Osteoblast (primary cell): Measurements from ENCODE around the gene GLT8D1. TPM values are rescaled to one million over a fixed set of nuclear protein-coding genes. Genes with fewer than 3 reads are reported as not detected.
"Not testable (repeated sequence)": the region's sequence is repeated elsewhere in the genome, so short reads cannot be mapped to it uniquely, and the experiment has no call there.

Experiments used
- DNase-seq: peaks from one replicate; pipeline ENCODE4 v3.0.0; 2011; ENCODE audit warnings: low spot score, mixed read lengths; ENCODE audit not compliant: insufficient read length; ENCODE audit errors: missing footprints
- H2AFZ ChIP-seq: 2 replicates; pipeline ENCODE4 v1.6.0; 2011; ENCODE audit warnings: mild to moderate bottlenecking, low read length
- H3K27ac ChIP-seq: 2 replicates; pipeline ENCODE4 v1.5.1; 2011; ENCODE audit warnings: mild to moderate bottlenecking, low read depth, low read length, moderate library complexity
- H3K27me3 ChIP-seq: 2 replicates; pipeline ENCODE4 v1.6.0; 2012; ENCODE audit warnings: mild to moderate bottlenecking, control low read depth, inconsistent platforms, low read length, moderate library complexity; ENCODE audit not compliant: insufficient read depth
- H3K36me3 ChIP-seq: 2 replicates; pipeline ENCODE4 v1.5.1; 2011; ENCODE audit warnings: mild to moderate bottlenecking, low read length, control low read depth, moderate library complexity; ENCODE audit not compliant: insufficient read depth
- H3K4me1 ChIP-seq: 2 replicates; pipeline ENCODE4 v1.5.1; 2011; ENCODE audit warnings: mild to moderate bottlenecking, low read length, control low read depth, moderate library complexity; ENCODE audit not compliant: insufficient read depth
- H3K4me2 ChIP-seq: 2 replicates; pipeline ENCODE4 v1.6.0; 2011; ENCODE audit warnings: mild to moderate bottlenecking, low read length; ENCODE audit not compliant: insufficient read depth
- H3K4me3 ChIP-seq: fragments of 200-600 bp; sonication (generic); 3 replicates; pipeline ENCODE4 v1.5.1; 2012; ENCODE audit warnings: mild to moderate bottlenecking, low read length, inconsistent platforms; ENCODE audit not compliant: insufficient read depth
- H3K79me2 ChIP-seq: 2 replicates; pipeline ENCODE4 v1.6.0; 2012; ENCODE audit warnings: mild to moderate bottlenecking, low read length, control low read depth, inconsistent platforms; ENCODE audit not compliant: insufficient read depth
- H3K9me3 ChIP-seq: 2 replicates; pipeline ENCODE4 v1.5.1; 2011; ENCODE audit warnings: low read depth, low read length, control low read depth
- H4K20me1 ChIP-seq: 2 replicates; pipeline ENCODE4 v1.6.0; 2012; ENCODE audit warnings: mild to moderate bottlenecking, low read length, control low read depth; ENCODE audit not compliant: insufficient read depth
- CTCF ChIP-seq: IDR thresholded peaks from 2 replicates; pipeline ENCODE4 v1.5.1; 2011; ENCODE audit warnings: mild to moderate bottlenecking, low read depth, low read length, moderate library complexity; ENCODE audit errors: extremely low read depth
- total RNA-seq: library from RNA; depleted of rRNA; stranded (reverse); fragments of >200 nt; gene quantifications from 2 replicates; pipeline ENCODE4 v1.2.3, GENCODE V29; 2012

GLT8D1 gene
- total RNA-seq, 1 donor = 98.8 TPM

DNA sequence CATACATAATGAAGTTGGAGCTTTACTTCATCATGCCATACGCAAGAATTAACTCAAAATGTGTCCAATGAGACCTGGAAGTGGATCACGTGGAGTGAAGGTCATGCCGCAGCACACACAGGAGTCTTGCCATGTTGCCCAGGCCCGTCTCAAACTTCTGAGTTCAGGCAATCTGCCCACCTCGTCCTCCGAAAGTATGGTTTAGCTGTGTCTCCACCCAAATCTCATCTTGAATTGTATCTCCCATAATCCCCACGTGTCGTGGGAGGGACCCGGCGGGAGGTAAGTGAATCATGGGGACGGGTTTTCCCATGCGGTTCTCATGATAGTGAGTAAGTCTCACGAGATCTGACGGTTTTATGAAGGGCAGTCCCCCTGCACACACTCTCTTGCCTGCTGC lies 26.0 kb upstream of the GLT8D1 start:
- DNase-seq = no peak
- Histone ChIP-seq H4K20me1 (no peaks in the 10 kb centered on the region), H2AFZ (no peak overlapping the region), H3K79me2 (no peaks in the 10 kb centered on the region), H3K27ac (no peak overlapping the region), H3K4me2 (no peak overlapping the region), H3K27me3 (no peaks in the 10 kb centered on the region), H3K36me3 (peaks cover 36% of the 10 kb centered on the region), H3K4me1 (no peaks in the 10 kb centered on the region), H3K4me3 (no peak overlapping the region), H3K9me3 (peaks cover 5% of the 10 kb centered on the region)
- TF ChIP-seq CTCF = no peak

DNA sequence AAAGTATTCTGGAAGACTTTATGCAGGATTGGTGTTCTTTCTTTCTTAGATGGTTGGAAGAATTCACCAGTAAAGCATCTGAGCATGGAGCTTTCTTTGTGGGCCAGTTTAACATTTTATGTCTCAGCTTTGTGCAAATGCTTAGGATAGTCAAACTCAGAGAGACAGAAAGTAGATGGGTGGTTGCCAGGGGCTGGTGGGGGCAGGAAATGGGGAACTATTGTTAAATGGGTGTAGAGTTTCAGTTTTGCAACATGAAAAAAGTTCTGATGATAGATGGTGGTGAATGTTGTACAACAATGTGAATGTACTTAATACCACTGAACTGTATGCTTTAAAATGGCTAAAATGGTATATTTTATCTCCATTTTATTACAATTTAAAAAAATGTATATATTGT lies 25.1 kb upstream of the GLT8D1 start:
- Histone ChIP-seq H3K4me3 (no peak overlapping the region), H3K4me2 (no peak overlapping the region), H4K20me1 (no peaks in the 10 kb centered on the region), H3K9me3 (peaks cover 5% of the 10 kb centered on the region), H3K27ac (no peak overlapping the region), H3K36me3 (peaks cover 32% of the 10 kb centered on the region), H2AFZ (no peak overlapping the region), H3K4me1 (no peaks in the 10 kb centered on the region), H3K79me2 (no peaks in the 10 kb centered on the region), H3K27me3 (no peaks in the 10 kb centered on the region)
- no peak for TF ChIP-seq CTCF
- no peak for DNase-seq

DNA sequence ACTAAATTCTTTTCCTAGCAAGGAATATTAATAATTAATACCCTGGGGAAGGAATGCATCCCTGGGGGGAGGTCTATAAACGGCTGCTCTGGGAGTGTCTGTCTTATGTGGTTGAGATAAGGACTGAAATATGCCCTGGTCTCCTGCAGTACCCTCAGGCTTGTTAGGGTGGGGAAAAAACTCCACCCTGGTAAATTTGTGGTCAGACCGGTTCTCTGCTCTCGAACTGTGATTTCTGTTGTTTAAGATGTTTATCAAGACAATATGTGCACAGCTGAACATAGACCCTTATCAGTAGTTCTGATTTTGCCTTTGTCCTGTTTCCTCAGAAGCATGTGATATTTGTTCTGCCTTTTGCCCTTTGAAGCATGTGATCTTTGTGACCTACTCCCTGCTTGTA lies 23.2 kb upstream of the GLT8D1 start:
- H3K27me3 ChIP-seq, H3K4me3 ChIP-seq, H3K79me2 ChIP-seq, H3K4me2 ChIP-seq, H3K9me3 ChIP-seq, H3K27ac ChIP-seq, H2AFZ ChIP-seq, DNase-seq, H3K4me1 ChIP-seq, H4K20me1 ChIP-seq: not testable (repeated sequence)
- H3K36me3 ChIP-seq = peaks cover 21% of the 10 kb centered on the region

GRCh38 chr3:52724511-52724910 lies 18.9 kb upstream of the GLT8D1 start:
- Histone ChIP-seq H3K4me3 (no peak overlapping the region), H3K27ac (no peak overlapping the region), H3K36me3 (no peaks in the 10 kb centered on the region), H2AFZ (no peak overlapping the region), H3K9me3 (no peaks in the 10 kb centered on the region), H4K20me1 (no peaks in the 10 kb centered on the region), H3K4me1 (no peaks in the 10 kb centered on the region), H3K4me2 (no peak overlapping the region), H3K27me3 (no peaks in the 10 kb centered on the region), H3K79me2 (no peaks in the 10 kb centered on the region)
- no peak for DNase-seq
- no peak for TF ChIP-seq CTCF
